Hypothalamus (tissue), 51 donors: ENCODE data around the gene FOXD4L1.
"Not testable (repeated sequence)": the region's sequence is repeated elsewhere in the genome, so short reads cannot be mapped to it uniquely, and the experiment has no call there.

Source experiments
- DNase-seq, 51 donors: peaks; one replicate each; lab custom pipeline; 2025; lab: John Stamatoyannopoulos, UW

Gene FOXD4L1

DNA sequence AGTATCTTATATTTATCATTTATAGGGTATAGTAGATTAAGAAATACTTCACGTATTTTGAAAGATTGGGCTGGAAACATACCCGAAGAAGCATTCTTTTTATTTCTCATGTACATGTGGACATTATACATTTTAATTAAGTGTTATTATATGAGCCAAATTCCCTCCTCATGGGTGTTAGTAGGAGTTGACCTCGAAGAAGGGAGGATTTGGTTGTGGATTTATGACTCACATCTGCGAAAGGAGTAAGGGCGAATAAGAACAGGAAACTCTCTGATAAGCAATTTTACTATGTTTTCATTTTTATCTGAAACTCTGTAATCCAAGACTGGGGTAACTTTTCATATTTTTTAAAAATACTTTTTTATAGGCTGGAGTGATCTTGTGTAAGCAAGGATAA lies 23.0 kb downstream of the FOXD4L1 start:
- DNase-seq = not testable (repeated sequence)

DNA sequence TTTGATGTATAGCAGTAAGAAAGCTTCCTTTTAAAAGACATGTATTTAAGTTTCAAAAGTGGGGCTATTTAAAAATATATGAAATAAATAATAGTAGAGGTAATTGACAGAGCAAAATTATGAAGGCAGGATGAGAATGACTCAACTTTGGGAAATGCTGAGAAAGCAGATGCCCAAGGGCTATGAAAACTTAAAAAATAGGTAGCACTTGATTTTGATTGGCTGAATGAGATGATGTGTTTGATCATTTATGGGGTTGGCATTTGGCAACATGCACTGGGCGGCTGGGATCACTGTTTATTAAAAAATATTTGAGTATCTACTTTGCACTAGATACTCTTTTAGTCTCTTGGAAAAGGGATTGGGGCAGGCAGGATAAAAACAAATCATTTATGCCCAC lies 26.5 kb downstream of the FOXD4L1 start:
- not testable (repeated sequence) for DNase-seq

DNA sequence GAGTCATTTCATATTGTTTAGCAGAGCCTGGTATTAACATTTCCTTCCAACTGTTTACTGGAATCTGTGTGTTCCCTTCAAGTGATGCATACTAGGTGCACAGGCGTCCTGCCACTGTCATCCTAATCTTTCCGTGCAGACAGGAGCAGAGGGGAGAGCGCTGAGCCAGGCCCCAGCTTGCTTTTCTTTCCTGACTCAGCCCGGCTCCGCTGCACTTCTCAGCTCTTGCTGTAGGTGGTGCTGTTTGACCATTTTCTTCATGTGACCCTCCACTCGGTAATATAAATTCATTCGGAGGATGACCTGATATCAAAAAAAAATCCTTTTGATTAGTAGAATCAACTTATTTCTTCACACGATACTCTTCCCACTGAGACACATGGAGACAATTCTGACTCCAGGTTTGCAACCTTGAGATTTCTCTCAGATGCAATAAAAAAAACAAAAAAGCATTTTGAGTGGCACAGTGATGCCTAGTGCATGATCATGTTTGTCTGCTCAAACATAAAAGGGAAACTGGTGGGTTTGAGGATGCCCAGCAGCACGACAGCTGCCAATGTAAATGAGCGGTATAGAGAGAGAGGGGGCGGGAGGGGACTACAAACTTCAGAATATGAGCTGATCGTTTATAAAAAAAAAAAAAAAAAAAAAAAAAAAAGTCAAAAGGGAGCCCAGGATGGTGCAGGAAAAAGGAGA lies 29.0 kb downstream of the FOXD4L1 start:
- DNase-seq = not testable (repeated sequence)

DNA sequence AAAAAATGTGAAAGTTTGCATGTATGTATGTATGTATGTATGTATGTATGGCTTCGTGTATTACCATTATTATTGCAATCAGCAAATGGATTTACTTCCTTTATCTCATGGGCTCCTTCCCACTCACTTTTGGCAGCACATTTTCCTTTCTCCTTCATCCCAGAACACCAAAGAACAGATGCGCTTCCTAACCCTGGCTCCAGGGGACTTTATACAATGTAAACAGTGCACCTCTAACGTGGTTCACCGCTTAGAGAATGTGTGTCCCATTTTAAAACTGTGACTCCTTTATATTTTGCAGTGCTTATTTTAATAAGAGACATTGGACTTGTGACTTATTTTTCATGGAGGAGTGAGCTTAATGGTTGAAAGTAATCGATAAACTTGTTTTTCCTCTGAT lies 29.7 kb downstream of the FOXD4L1 start:
- not testable (repeated sequence) for DNase-seq

DNA sequence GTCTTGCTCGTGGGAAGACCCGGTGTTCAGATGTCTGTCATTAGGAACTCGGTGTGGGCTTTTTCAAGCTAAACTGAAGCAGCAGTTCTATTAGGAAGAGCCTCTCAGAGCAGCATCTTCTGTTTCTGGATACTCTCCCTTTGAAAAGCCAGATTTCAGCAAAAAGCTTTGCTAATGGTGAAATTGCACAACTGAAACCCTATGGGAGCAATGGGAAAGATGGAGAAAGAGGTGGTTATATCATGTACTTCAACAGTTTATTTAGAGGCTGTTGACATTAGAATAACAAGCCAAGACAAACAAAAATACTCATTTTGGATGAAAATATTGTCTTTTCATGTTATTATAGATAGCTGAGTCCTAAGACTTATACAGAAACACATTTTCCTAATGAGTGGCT lies 30.4 kb downstream of the FOXD4L1 start:
- DNase-seq = not testable (repeated sequence)

DNA sequence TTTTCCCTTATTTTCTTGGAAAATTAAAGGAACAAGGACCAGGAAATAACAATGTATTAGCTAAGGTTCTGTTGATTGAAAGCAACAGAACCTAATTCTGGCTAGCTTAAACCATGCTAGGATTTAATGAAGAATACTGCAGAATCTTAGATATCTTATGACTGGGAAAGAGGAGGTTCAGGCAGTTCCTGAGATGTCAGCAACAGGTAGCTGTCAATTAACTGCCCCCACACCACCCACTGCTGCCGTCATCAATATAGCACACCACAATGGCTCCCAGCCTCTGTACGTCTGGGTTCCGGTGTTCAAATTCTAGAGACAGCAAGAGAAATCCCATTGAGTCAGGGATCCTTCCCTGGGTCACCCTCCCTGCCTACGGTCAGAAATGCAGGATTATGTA lies 34.5 kb downstream of the FOXD4L1 start:
- not testable (repeated sequence) for DNase-seq

DNA sequence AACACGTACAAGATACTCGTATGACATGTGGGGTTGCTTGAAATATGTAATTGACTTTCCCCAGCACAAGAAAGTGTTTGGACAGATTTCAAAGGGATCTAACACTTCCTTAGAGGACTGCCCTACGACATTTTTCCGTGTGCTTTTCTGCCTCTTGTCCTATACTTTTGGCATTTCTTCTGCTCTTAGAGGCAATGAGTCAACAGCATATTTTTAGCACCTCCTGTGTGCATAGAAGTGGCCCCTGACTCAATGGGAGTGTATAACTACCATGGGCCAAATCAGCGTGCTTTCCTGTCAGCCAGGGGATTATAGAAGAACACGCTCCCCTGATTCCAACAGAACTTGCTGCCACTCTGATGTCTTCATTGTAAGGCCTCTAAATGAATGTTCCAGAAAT lies 38.1 kb downstream of the FOXD4L1 start:
- DNase-seq = not testable (repeated sequence)

DNA sequence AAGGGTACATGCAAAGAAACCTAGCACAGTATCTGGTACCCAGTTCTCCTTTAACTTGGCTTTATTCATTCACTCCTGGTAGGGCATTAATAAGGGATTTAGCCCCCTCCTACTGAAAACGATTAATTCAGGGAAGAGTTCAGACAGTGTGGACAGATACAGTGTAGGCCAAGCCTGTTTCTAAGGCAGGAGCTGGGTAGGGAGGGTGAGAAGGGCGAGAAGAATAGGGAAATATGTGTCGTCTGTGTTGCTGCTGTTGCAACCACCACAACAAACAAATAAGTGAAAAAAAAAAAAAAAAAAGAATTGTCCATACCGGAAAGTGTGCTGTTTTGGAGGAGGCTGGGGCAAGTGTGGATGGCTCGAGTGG lies 42.4 kb downstream of the FOXD4L1 start:
- not testable (repeated sequence) for DNase-seq

DNA sequence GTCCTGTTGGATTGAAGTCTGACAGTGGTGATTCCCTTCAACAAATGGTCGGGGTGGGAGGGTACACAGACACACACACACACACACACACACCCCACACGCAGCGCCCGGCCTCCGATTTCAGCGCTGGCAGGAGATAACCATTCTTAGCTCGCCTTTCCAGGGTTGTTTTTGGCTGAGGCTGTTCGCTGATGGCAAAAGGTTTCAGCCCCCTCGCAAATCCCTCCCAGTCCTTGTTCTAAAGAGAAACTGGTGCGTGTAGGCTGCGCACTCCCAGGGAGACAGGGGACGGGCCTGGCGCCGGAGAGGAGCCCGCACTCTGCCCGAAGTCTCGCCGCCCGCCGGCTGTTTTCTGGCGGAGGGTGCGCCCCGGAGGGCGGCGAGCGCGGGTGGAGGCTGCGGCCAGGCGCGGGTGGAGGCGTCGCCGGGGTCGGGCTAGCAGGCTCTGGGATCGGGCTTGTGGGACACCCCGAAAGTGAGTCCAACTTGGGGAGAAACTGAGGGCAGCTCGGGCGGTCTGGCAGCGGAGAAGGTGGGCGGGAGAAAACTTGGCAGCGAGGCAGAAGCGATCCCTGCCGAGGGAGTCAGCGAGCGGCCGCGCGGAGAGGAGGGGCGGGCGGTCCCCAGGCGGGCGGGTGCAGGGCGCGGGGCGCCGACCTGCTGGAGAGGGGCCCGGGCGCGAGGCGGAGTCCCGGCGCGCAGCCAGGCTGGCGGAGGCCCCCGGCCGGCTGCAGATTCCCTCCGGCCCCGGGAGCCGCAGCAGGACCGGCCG lies 42.9 kb downstream of the FOXD4L1 start:
- not testable (repeated sequence) for DNase-seq

DNA sequence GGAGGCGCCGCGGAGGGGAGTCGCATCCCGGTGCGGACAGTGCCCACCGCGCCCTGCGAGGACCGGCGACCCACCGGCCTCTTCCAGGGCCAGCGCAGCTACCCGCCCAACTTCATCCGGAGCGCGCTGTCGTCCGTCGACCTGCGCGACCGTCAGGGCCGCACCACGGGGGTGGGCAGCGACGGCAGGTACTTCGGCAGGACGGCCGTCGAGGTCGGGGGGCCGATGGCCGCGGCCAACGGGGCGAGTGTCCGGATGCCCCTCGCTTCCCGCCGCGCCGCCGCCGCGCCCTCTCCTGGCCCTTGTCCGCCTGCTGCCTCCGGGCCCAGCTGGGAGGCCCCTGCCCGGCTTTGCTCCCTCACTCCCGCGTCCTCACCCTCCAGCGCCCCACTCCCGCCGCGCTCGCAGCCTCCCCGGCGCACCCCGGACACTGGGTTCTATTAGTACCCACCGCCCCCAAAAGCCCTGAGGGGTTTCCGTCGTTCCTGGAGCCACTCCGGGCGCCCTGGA lies 43.6 kb downstream of the FOXD4L1 start:
- not testable (repeated sequence) for DNase-seq

DNA sequence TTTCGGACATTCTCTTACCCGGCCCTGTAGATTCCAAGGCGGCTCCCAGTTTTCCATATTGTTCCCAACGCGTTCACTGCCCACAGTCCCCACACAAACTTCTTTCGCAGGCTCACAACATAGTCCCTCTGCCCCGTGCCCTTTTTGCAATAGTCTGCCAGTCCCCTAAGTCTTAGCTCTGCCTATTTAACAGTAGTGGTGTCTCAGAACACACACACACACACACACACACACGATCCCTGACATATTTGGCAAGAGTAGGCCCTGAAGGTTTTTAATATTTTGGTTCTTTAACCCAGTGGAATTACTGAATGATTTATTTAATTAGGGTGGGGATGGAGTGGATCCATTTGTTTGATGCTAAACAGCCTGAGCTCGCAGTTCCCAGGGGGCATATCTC lies 44.1 kb downstream of the FOXD4L1 start:
- DNase-seq = not testable (repeated sequence)
